Raji (cell line): ENCODE data around the gene SPOCK1.

Experiments
- POLR2A ChIP-seq: IDR thresholded peaks from 2 replicates; pipeline ENCODE4 v1.6.1; 2011; ENCODE audit warnings: low read depth, low read length, control low read depth; ENCODE audit not compliant: insufficient read depth

The SPOCK1 gene

DNA sequence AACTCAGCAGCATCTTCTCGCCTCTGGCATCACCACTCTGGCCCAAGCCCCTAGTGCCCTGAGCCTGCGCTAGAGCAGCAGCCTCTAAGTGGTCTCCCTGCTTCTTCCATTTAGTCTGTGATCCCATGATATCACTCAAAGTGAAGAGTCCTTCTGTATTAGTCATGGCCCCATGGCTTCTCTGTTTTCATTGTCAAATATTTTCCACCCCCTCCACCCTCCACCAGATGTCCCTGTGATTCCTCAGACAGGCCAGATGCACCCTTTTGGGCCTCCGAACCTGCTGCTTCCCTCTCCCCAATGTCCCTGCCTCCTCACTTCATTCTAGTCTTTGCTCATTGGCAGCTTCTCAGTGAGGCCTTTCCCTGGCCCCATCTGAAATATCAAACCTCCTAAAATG lies 299.2 kb downstream of the SPOCK1 start:
- no peak for TF ChIP-seq POLR2A

DNA sequence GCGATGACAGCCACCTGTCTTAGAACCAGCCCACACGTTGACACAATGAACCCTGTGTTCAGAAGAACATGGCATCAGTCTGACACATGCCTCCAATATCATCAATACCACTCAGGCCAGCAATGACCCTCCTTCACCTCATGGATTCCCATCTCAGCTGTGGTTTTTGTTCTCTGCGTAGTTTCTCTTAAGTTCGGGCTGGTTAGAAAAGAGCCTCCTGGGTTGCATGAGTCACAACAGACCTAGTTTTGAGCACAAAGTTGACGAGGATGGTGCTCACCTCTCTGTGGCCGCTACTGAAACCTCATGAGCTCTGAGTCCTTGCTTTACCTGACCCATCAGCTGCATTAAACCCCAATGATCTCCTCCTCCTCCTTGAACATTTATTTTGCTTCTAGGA lies 299.9 kb downstream of the SPOCK1 start:
- no peak for TF ChIP-seq POLR2A

DNA sequence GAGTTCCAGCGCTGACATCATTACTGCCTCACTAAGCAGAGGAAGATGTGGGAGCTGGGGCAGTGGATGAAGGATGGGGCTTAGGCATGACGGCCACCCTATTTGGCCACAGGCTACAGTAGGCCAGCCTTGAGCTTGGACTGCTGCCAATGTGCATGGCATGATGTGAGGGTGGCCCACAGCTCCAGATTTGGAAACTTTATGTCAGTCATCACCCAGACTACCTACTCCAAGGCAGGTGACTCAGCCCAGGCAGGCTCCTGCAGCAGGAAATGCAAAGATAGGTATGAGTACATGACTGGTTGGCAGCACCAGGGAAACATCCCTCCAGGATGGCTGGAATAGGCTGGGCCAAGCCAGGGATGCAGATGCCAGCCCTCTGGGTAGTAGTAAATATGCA lies 303.6 kb downstream of the SPOCK1 start:
- TF ChIP-seq POLR2A: no peak

GRCh38 chr5:137194300-137194699 lies 304.8 kb downstream of the SPOCK1 start:
- TF ChIP-seq POLR2A: no peak

DNA sequence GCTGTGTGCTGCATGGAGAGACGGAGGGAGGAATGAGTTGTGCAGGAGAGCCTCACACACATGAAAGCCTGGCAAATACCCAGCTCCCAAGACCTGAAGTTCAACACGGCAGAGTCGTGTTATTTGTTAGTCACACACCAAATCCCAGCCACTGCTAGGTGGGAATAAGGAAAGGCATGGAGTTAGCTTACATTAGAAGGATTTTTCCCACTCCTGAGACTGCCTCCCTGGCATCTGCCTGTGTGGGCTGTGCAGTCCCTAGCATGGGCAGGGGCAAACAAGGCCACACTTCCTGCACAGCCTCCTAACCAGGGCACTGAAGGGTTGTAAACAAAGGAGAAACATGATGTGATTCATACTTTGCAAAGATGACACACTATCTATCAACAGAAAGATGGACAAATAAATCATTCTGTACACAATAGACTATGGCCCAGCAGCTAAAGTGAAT lies 306.8 kb downstream of the SPOCK1 start:
- no peak for TF ChIP-seq POLR2A

GRCh38 chr5:137191179-137191578 lies 307.9 kb downstream of the SPOCK1 start:
- no peak for TF ChIP-seq POLR2A

GRCh38 chr5:137190441-137190840 lies 308.7 kb downstream of the SPOCK1 start:
- no peak for TF ChIP-seq POLR2A

- no peak for TF ChIP-seq POLR2A
These were observed 309.1 kb downstream of the SPOCK1 start for GRCh38 chr5:137190031-137190430.

GRCh38 chr5:137188566-137188965 lies 310.6 kb downstream of the SPOCK1 start:
- TF ChIP-seq POLR2A: no peak

DNA sequence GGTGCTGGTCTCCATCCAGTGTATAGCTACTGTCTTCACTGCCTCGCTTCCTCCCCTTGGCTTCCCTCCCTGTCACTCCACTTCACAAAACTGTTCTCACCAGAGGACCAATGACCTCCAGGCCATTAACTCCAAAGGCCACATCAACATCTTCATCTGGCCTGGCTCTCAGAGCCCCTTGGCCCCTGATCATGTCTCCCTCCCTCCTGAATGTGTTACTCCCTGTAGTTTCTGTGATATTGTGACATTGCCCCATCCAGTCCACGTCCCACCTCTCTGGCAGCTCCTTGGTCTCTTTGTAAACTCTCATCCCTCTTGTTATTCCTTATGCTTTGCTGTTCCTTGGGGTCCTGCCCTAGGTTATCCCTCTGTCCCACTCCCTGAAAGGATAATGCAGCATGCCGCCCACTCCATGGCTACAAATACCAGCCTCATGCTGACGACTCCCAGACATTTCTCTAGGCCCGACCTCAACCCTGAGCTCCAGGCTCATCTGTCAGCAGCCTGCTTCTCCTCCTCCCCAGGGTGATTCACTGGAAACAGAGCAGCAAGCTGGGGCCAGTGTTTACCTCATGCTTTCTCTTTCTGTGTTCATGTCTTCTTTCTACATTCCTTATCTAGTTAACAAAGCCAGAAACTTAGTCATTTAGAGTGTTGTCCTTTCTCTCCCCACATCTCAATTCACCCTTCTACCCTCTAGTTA lies 312.2 kb downstream of the SPOCK1 start:
- no peak for TF ChIP-seq POLR2A

- no peak for TF ChIP-seq POLR2A
These were observed 313.9 kb downstream of the SPOCK1 start for GRCh38 chr5:137185193-137185592.

DNA sequence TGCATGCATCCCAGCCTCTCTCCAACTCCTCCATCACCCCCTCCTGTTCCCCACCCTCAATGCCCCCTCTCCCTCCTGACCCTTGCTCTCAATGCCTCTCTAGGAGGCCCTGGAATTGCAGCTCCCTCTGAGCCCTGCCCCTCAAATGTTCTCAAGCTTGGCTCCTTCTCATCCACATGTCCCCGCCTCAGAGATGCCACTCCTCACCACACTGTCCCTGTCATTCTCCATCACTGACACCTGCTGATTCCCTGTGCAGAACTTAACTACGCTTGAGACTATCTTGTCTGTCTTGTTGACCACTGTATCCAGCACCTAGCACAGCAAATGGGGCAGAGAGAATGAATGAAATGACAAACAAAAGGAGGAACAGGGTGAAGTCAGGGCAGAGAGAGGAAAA lies 314.4 kb downstream of the SPOCK1 start:
- no peak for TF ChIP-seq POLR2A

GRCh38 chr5:137182576-137182975 lies 316.6 kb downstream of the SPOCK1 start:
- TF ChIP-seq POLR2A: no peak

DNA sequence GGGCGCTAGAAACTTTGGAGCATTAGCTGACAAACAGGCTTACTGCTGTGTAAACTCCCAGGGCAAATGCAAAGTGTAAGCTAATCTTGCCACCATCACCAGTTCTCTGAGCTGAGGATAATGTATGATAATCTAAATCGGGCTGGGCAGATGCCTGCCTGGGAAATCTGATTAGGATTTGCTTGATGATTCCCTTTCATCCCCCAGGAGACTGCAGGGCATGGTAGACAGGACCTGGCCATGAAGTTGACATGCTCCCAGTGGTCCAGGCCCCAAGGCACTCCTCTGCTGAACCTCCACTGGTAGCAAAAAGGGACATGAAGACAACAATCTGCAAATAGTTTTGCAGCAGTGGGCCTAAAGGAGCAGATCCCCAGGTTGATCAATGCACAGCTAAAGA lies 317.5 kb downstream of the SPOCK1 start:
- no peak for TF ChIP-seq POLR2A

DNA sequence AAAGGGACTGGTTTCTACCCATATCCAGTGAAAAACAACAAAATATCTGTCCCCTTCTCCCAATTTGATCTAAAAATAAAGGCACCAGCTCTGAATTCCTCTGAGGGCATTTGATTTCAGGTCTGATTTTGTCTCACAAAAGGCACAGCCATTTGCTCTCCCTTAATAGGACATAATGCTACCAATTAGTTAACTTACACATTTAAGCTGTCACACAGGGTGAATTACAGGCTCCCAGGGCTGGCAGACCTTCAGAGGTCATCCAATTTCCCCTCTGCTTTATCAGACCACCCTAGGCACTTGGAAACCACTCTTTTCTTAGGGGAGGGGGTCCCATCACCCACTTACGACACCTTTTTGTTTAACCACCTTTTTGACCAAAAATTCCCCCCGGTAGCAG lies 319.9 kb downstream of the SPOCK1 start:
- no peak for TF ChIP-seq POLR2A

- no peak for TF ChIP-seq POLR2A
These were observed 322.5 kb downstream of the SPOCK1 start for GRCh38 chr5:137176609-137177008.

GRCh38 chr5:137176126-137176525 lies 323.0 kb downstream of the SPOCK1 start:
- no peak for TF ChIP-seq POLR2A
